NB4 (cell line): Measurements from ENCODE around the gene PTX3.

Source experiments
- CTCF ChIP-seq: IDR thresholded peaks from one replicate; pipeline ENCODE4 v1.5.1; 2012; ENCODE audit warnings: low read depth, low read length
- MYC ChIP-seq: IDR thresholded peaks from 2 replicates; pipeline ENCODE4 v1.6.1; 2011; ENCODE audit warnings: low read depth, low read length
- POLR2A ChIP-seq: IDR thresholded peaks from 2 replicates; pipeline ENCODE4 v1.6.1; 2011; ENCODE audit warnings: mild to moderate bottlenecking; ENCODE audit not compliant: insufficient read length; ENCODE audit errors: extremely low read depth

DNA sequence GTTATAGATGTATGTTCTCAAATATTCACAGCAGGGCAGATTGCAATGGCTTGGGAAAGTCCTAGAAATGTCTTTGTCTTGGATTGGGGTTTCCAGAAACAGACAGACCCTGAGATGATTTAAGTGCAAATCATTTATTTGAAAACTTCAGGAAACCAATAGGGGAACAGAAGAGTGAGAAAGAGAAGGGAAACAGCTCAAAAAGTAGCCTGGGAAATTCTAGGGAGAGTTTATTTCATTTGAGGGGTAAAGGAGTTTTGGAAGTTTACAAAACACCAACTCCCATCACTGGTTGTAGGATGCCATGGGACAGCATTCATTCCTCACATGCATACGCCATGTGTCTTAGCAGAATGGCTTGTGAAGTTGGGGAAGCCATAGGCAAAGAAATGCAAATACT, 32.3 kb upstream of the PTX3 start:
- no peak for TF ChIP-seq POLR2A
- TF ChIP-seq CTCF = no peak
- TF ChIP-seq MYC = no peak
